Left cardiac atrium (tissue), 4 donors: ENCODE results near the gene IL2RA. TPM values are rescaled to one million over a fixed set of nuclear protein-coding genes. Genes with fewer than 3 reads are reported as not detected.
A peak's percentile ranks its signal among the peaks of the same experiment; 100 is the strongest.
"Not testable (repeated sequence)": the region's sequence is repeated elsewhere in the genome, so short reads cannot be mapped to it uniquely, and the experiment has no call there.

Source experiments
- ATAC-seq, 2 donors: fragments of 200-7000 bp; cut with Tn5 transposase; one replicate each; pipeline ENCODE4 v1.9.1; 2020; ENCODE audit warnings: mild to moderate bottlenecking in 2 of 2, moderate library complexity in 2 of 2
- DNase-seq: peaks from one replicate; pipeline ENCODE4 v3.0.0-alpha.2; 2020
- intact Hi-C, 2 donors: fragments of 100-400 bp; cut with DNase I; formaldehyde crosslinking; loops; one replicate each; pipeline versions ENCODE4 v1.14.1 to v1.15.1; 2022 to 2023
- total RNA-seq, 2 donors: library from RNA; stranded (reverse); fragmentation: NEBNext Ultra II Directional; extraction: Animal tissue kit (Norgen Biotek cat#: 25700); gene quantifications; one replicate each; pipeline ENCODE4 v1.2.1, GENCODE V29; 2021
- donor health status: DM: no; HTN: yes; CAD: no.
- donor health status: DM: no; HTN: yes; CAD: no; lungs with severe emphysema.
- donor health status: DM: yes; HTN: yes; CAD: no.
- donor health status: Dilated cardiomyopathy.

Gene IL2RA
- total RNA-seq, 2 donors from 2014 or later: 2.7 to 6.3 TPM

- DNase-seq (peak; percentile 66), ATAC-seq (peak; percentile 56 to 67)
- intact Hi-C loops: no loop called here
Observed at GRCh38 chr10:5976512-5977470, 85.4 kb downstream of the IL2RA start.

- intact Hi-C loops: no loop called here
- DNase-seq (peak; percentile 44), ATAC-seq (peak; percentile 31 to 32)
Observed at GRCh38 chr10:5975641-5976473, 86.3 kb downstream of the IL2RA start.

- no peak for ATAC-seq
- intact Hi-C loops: no loop called here
- DNase-seq: no peak
Observed at GRCh38 chr10:5973069-5973468, 89.1 kb downstream of the IL2RA start.

- ATAC-seq (peak in 1 of 2 donors; percentile 6), DNase-seq (no peak)
- intact Hi-C loops: no loop called here
Observed at GRCh38 chr10:5971886-5972285, 90.3 kb downstream of the IL2RA start.

GRCh38 chr10:5971315-5971832 is 90.8 kb downstream of the IL2RA start:
- intact Hi-C loops: no loop called here
- ATAC-seq (peak; percentile 28 to 81), DNase-seq (peak; percentile 72)

GRCh38 chr10:5970527-5970926 is 91.6 kb downstream of the IL2RA start:
- DNase-seq: no peak
- ATAC-seq: no peak
- intact Hi-C loops: no loop called here

GRCh38 chr10:5970066-5970465 is 92.1 kb downstream of the IL2RA start:
- intact Hi-C loops: no loop called here
- ATAC-seq (no peak), DNase-seq (no peak)

GRCh38 chr10:5968681-5969453 is 93.3 kb downstream of the IL2RA start:
- ATAC-seq: no peak
- DNase-seq: no peak
- intact Hi-C loops: no loop called here

- ATAC-seq (no peak), DNase-seq (no peak)
- intact Hi-C loops: no loop called here
Observed at GRCh38 chr10:5968037-5968680, 94.0 kb downstream of the IL2RA start.

GRCh38 chr10:5965266-5965665 is 96.9 kb downstream of the IL2RA start:
- intact Hi-C loops: no loop called here
- no peak for ATAC-seq
- no peak for DNase-seq

GRCh38 chr10:5964736-5965135 is 97.4 kb downstream of the IL2RA start:
- DNase-seq (no peak), ATAC-seq (no peak)
- intact Hi-C loops: no loop called here

- intact Hi-C loops: no loop called here
- no peak for ATAC-seq
- DNase-seq: no peak
Observed at GRCh38 chr10:5963591-5963990, 98.6 kb downstream of the IL2RA start.

GRCh38 chr10:5963071-5963470 is 99.1 kb downstream of the IL2RA start:
- intact Hi-C loops: no loop called here
- ATAC-seq: no peak
- no peak for DNase-seq

GRCh38 chr10:5962358-5962940 is 99.7 kb downstream of the IL2RA start:
- ATAC-seq, intact Hi-C loops: not testable (repeated sequence)

GRCh38 chr10:5961405-5962100 is 100.6 kb downstream of the IL2RA start:
- DNase-seq: no peak
- intact Hi-C loops: no loop called here
- ATAC-seq: no peak

More at GRCh38 chr10:5962358-5962940, 99.7 kb downstream of the IL2RA start:
- DNase-seq: not testable (repeated sequence)

- ATAC-seq, intact Hi-C loops, DNase-seq: not testable (repeated sequence)
Observed at GRCh38 chr10:5960973-5961275, 101.2 kb downstream of the IL2RA start.
